ENCODE measurements around the gene NUDT3. TPM values are rescaled to one million over a fixed set of nuclear protein-coding genes. Genes with fewer than 3 reads are reported as not detected.

The NUDT3 gene
- total RNA-seq, 2 donors from 2014 or later, result 28.9 to 30.8 TPM

DNA sequence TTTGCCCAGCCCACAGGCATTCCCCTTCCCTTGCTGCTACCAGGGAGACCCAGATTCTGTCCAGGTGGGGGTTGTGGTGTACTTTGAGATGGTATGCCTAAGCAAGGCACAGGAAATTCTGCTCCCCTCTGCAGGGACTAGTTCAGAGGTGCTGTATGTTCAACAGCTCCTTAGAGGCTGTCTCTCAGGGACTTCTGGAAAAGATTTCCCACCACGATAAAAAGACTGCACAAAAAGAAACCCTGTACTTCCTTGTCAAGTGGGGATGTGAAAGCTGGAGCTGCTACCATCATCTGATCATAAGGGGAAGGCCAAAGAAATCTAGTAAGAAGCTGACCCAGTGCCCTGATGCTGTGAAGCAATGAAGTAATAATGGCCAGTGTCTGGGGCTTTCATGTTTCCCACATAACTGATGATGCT is 92.1 kb downstream of the NUDT3 start:
- intact Hi-C loops (cut with DNase I), result no loop called here
- H3K4me1 ChIP-seq (replicated peaks), result no peaks in the 10 kb centered on the region
- TF ChIP-seq POLR2A (IDR thresholded peaks at IDR 0.05), result no peak
- TF ChIP-seq, protein P1, sequence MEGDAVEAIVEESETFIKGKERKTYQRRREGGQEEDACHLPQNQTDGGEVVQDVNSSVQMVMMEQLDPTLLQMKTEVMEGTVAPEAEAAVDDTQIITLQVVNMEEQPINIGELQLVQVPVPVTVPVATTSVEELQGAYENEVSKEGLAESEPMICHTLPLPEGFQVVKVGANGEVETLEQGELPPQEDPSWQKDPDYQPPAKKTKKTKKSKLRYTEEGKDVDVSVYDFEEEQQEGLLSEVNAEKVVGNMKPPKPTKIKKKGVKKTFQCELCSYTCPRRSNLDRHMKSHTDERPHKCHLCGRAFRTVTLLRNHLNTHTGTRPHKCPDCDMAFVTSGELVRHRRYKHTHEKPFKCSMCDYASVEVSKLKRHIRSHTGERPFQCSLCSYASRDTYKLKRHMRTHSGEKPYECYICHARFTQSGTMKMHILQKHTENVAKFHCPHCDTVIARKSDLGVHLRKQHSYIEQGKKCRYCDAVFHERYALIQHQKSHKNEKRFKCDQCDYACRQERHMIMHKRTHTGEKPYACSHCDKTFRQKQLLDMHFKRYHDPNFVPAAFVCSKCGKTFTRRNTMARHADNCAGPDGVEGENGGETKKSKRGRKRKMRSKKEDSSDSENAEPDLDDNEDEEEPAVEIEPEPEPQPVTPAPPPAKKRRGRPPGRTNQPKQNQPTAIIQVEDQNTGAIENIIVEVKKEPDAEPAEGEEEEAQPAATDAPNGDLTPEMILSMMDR (IDR thresholded peaks at IDR 0.05), result no peak
- no peak for TF ChIP-seq POLR2AphosphoS5 (IDR thresholded peaks at IDR 0.05)
- H3K4me3 ChIP-seq, result no peak overlapping the region
- no peak for DNase-seq (ENCODE audit: low spot score)
- no peaks in the 10 kb centered on the region for H3K9me3 ChIP-seq
- no peaks in the 10 kb centered on the region for H3K27me3 ChIP-seq (replicated peaks; ENCODE audit: insufficient read depth)
- 68% methylated on average over 1 of the region's 1 CpG for WGBS
- no peaks in the 10 kb centered on the region for H3K36me3 ChIP-seq
- H3K27ac ChIP-seq, result no peak overlapping the region

DNA sequence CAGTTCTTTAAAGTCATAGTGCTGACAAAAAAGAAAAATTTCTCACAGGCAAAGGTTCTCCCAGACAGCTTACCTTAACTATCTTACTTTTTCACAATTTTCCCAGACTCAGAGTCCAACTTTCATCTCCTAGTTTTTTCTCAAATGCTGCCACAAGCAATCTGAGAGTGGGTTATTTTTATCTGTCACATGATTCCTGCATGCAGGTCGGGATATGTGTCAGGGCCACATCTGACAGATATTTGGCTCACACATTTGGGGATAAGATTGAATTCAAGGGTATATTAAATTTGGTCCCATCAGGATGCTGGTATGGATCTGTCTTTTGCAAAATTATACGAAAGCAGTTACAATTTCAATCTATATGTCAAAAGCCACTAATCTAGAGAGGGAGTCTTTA is 93.5 kb downstream of the NUDT3 start:
- Histone ChIP-seq H3K4me1 (replicated peaks) (no peaks in the 10 kb centered on the region), H3K4me3 (no peak overlapping the region), H3K36me3 (no peaks in the 10 kb centered on the region), H3K27ac (no peak overlapping the region), H3K27me3 (replicated peaks; ENCODE audit: insufficient read depth) (no peaks in the 10 kb centered on the region), H3K9me3 (no peaks in the 10 kb centered on the region)
- DNase-seq (ENCODE audit: low spot score), result no peak
- intact Hi-C loops (cut with DNase I), result no loop called here
- 25% methylated on average over 2 of the region's 2 CpGs for WGBS
- TF ChIP-seq, protein P1 (IDR thresholded peaks at IDR 0.05), result no peak
- TF ChIP-seq POLR2A (IDR thresholded peaks at IDR 0.05), result no peak
- TF ChIP-seq POLR2AphosphoS5 (IDR thresholded peaks at IDR 0.05), result no peak

DNA sequence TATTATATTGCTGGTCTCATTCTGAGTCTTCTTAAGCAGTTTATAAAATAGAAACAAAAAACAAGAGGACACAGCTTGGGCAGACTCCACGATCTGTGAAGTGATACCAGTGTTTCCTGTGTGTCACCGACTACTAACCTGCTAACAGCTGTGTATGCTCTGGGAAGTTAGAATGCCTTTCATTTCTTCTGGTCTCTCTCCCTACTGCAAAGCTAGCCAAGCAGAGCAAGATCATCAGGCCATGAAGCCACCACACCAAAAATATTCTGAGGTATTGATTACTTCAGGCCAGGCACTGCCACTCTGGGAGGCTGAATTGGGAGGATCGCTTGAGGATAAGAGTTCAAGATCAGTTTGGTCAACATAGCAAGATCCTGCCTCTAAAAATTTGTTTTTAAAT is 96.7 kb downstream of the NUDT3 start:
- Histone ChIP-seq H3K27ac (no peak overlapping the region), H3K27me3 (replicated peaks; ENCODE audit: insufficient read depth) (no peaks in the 10 kb centered on the region), H3K9me3 (no peaks in the 10 kb centered on the region), H3K4me1 (replicated peaks) (no peaks in the 10 kb centered on the region), H3K36me3 (peaks cover 0 to 2% of the 10 kb centered on the region in 2 donors), H3K4me3 (no peak overlapping the region)
- WGBS, result 71% methylated on average over 3 of the region's 3 CpGs
- TF ChIP-seq POLR2AphosphoS5 (IDR thresholded peaks at IDR 0.05), result no peak
- no peak for TF ChIP-seq POLR2A (IDR thresholded peaks at IDR 0.05)
- TF ChIP-seq, protein P1 (IDR thresholded peaks at IDR 0.05), result no peak
- DNase-seq (ENCODE audit: low spot score), result no peak
- intact Hi-C loops (cut with DNase I), result no loop called here

DNA sequence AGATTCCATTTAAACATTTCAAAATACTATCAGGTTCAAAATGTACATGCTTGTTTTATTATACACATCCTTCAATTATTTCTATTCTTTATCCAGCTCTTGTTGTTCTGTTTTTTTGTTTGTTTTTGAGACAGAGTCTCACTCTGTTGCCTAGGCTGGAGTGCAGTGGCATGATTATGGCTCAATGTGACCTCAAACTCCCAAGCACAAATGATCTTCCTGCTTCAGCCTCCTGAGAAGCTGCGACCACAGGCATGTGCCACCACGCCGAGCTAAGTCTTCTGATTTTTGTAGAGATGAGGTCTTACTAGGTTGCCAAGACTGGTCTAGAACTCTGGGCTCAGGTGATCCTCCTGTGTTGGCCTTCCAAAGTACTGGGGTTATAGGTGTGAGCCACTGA is 99.5 kb downstream of the NUDT3 start:
- 91% methylated on average over 3 of the region's 3 CpGs for WGBS
- H3K36me3 ChIP-seq, result peaks cover 0 to 2% of the 10 kb centered on the region in 2 donors
- no peaks in the 10 kb centered on the region for H3K4me1 ChIP-seq (replicated peaks)
- H3K9me3 ChIP-seq, result no peaks in the 10 kb centered on the region
- H3K4me3 ChIP-seq, result no peak overlapping the region
- H3K27me3 ChIP-seq (replicated peaks; ENCODE audit: insufficient read depth), result no peaks in the 10 kb centered on the region
- TF ChIP-seq POLR2AphosphoS5 (IDR thresholded peaks at IDR 0.05) (no peak), POLR2A (IDR thresholded peaks at IDR 0.05) (no peak)
- TF ChIP-seq, protein P1 (IDR thresholded peaks at IDR 0.05), result no peak
- no peak for DNase-seq (ENCODE audit: low spot score)
- no peak overlapping the region for H3K27ac ChIP-seq
- intact Hi-C loops (cut with DNase I), result no loop called here

DNA sequence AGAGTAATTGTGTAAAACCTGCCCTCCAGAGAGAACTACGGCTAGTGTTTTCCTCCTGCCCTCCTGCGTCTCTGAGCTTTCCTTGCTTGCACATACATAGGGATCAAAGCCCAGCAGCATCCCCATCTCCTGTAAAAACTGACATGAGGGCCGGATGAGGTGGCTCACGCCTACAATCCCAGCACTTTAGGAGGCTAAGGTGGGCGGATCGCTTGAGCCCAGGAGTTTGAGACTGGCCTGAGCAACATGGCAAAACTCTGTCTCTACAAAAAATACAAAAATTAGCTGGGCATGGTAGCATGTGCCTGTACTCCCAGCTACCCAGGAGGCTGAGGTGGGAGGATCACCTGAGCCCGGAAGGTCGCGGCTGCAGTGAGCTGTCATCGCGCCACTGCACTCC is 103.3 kb downstream of the NUDT3 start:
- 97% methylated on average over 11 of the region's 11 CpGs for WGBS
- Histone ChIP-seq H3K27me3 (replicated peaks; ENCODE audit: insufficient read depth) (no peaks in the 10 kb centered on the region), H3K36me3 (peaks cover 0 to 2% of the 10 kb centered on the region in 2 donors), H3K27ac (no peak overlapping the region), H3K4me3 (no peak overlapping the region), H3K4me1 (replicated peaks) (no peaks in the 10 kb centered on the region), H3K9me3 (no peaks in the 10 kb centered on the region)
- intact Hi-C loops (cut with DNase I), result no loop called here
- DNase-seq (ENCODE audit: low spot score), result no peak
- TF ChIP-seq, protein P1 (IDR thresholded peaks at IDR 0.05), result no peak
- TF ChIP-seq POLR2AphosphoS5 (IDR thresholded peaks at IDR 0.05) (no peak), POLR2A (IDR thresholded peaks at IDR 0.05) (no peak)
